OCI-LY1 (cell line): Measurements from ENCODE around the gene FREY1.

Source experiments
- EZH2 ChIP-seq: fragments of 200-600 bp; sonication (generic), shearing (Covaris generic); IDR thresholded peaks from 2 replicates; pipeline ENCODE4 v1.8.0; 2017; ENCODE audit warnings: borderline replicate concordance, mixed run types, mild to moderate bottlenecking, antibody characterized with exemption, low read length, moderate library complexity, mixed read lengths
- TF ChIP-seq, protein P1 (sequence below): fragments of 200-600 bp; sonication (generic), shearing (Covaris generic); IDR thresholded peaks from 2 replicates; pipeline ENCODE4 v1.5.1; 2017; ENCODE audit warnings: mild to moderate bottlenecking, antibody characterized with exemption, low read length, moderate library complexity, mixed read lengths

DNA sequence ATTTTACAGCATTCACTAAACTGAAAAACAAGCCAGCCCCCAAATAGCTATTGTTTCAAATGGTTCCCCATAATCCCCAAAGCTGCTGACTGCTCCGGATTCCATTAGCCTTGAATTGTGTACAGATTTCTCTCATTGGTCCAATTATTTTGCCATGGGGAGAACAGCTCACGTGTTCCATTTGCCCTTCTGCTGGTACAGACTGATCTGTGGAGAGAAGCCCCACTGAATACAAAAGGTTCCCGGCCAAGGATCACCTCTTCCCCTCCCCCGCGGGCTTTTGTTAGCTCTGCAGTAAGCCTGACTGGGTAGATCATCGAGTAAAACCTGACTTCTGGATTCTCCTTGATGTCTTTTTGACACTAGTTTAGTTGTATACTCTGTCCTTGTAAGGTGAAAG is 30.7 kb downstream of the FREY1 start:
- TF ChIP-seq, protein P1, sequence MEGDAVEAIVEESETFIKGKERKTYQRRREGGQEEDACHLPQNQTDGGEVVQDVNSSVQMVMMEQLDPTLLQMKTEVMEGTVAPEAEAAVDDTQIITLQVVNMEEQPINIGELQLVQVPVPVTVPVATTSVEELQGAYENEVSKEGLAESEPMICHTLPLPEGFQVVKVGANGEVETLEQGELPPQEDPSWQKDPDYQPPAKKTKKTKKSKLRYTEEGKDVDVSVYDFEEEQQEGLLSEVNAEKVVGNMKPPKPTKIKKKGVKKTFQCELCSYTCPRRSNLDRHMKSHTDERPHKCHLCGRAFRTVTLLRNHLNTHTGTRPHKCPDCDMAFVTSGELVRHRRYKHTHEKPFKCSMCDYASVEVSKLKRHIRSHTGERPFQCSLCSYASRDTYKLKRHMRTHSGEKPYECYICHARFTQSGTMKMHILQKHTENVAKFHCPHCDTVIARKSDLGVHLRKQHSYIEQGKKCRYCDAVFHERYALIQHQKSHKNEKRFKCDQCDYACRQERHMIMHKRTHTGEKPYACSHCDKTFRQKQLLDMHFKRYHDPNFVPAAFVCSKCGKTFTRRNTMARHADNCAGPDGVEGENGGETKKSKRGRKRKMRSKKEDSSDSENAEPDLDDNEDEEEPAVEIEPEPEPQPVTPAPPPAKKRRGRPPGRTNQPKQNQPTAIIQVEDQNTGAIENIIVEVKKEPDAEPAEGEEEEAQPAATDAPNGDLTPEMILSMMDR: no peak
- TF ChIP-seq EZH2: no peak
